UCSD-AML1 (cell line): ENCODE results near the gene UIMC1.
A peak's percentile ranks its signal among the peaks of the same experiment; 100 is the strongest.

Experiments used
- DNase-seq: peaks from one replicate; lab custom pipeline; 2025; ENCODE audit not compliant: unreplicated experiment; lab: John Stamatoyannopoulos, UW

Gene UIMC1

DNA sequence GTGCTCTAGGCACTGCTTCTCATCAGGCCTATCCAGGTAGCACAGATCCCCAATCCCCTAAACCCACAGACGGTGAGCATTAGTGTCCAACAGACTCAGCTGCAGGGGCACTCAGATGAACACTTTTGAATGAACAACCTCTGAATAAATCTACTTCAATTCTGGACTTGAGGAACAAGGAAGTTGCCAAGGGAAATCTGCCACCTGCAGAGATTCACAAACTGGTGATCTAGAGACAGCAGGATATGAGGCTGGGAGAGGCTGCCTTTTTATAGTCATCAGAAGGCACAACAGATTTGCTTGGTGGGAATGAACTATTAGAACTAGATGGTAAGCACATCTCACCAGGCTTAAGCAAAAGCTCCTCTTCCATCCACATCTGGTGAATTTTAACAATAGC lies 100.5 kb downstream of the UIMC1 start:
- DNase-seq: no peak

DNA sequence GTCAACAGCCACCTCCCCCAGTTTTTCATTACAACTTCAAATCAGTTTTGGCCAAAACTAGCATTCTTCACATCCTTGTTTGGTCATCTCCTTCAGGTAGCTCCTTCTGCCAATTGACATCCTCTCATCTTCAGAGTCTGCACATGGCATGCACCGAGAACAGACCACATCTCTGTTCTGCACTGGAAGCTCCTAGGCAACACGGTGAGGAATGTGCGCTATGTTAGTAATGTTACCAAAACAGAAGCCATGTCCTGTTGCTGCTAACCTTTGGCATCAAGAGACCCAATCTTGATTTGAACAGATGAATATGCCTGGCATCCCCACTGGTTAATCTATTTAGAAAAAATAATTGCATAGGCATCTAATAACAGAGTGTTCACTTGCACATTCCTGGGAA lies 102.3 kb downstream of the UIMC1 start:
- DNase-seq: no peak

DNA sequence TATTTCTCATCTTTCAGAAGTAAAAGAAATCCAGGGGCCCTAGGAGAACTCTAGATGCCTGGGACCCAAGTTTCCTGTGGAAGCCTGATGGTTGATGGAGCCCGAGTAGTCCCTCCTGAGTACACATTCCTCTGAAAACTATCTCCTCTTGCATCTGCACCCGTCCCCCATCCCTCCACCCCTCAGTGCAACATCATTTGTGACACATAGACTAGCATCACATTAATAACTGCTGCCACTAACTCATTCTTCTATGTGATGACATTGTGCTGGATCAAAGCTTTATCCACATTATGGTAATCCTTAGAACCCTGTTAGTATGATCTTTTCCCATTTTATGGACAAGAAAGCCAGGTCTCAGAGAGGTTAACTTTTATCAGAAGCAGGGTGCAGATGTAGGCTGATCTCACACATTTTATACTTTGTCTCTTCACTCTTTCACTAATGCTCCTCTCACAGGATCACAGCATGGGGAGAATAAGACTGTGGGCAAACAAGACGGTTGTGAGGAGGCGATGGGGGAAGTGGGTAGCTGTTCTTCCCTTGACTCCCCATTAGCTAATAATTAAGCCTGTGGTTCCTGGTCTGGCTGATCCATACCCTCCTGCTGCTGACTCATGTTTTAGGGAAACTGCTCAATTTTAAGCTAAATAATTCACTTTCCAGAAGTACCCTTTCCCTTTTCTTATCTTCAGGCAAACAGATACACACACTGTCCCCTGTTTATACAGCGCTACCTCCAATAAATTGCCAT lies 103.5 kb downstream of the UIMC1 start:
- DNase-seq: no peak

DNA sequence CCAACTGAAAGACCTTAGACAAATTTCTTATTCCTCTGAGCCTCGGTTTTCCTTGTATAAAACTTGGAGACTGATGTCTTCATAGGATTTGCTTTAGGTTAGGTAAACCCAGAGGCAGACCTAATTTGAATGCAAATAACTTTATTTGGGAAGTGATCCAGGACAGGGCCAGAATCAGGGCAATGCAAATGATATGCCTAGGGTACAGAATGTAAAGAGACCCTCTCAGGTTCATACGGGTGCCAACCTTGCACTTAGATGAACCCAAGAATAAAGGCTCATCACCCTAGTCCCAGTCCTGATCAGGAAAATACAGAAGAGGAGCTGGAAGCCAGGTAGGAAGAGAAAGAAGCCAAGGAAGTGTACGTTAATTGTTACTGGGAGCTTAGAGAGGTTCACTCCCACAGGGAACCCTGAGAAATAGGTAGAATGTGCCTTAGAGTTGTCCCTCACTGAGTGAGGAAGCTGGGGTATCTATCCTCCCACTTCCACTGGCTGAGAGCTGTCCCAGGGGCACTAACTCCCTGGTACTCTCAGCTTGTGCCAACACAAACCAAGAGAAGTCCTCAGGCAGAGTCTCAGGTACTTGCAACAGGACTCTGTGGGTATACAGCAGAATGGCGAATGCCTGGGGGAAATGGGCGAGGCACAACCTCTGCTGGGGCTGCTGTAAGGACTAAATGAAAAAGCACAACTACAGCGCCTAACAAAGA lies 104.3 kb downstream of the UIMC1 start:
- DNase-seq: no peak

DNA sequence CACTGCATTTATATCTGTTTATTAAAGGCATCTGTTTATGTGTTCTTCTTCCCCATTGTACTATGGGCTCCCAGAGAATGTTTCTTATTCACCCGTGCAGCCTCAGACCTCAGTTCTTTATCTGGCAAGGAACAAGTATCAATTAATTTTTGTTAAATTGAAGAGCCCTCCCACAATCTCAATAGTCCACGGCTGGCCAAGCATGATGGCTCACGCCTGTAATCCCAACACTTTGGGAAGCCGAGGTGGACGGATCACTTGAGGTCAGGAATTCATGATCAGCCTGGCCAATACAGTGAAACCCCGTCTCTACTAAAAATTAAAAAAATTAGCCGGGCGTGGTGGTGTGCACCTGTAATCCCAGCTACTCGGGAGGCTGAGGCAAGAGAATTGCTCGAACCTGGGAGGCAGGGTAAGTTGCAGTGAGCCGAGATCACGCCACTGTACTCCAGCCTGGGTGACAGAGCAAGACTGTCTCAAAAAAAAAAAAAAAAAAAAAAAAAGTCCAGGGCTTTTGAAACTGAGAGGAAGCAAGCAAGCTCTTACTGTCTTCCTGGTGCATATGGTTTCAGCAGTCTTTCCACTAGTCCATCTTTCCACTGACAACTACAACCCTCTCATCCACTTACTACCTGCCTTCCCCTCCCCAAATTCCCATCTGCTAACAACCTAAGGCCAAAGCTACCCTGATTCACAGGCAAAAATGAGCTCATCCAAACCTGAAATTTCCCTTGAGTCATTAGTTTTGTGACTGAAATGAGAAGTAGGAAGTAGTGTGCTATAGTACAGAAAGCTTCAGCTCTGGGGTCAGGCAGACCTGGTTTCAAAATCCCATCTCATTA lies 105.1 kb downstream of the UIMC1 start:
- no peak for DNase-seq

DNA sequence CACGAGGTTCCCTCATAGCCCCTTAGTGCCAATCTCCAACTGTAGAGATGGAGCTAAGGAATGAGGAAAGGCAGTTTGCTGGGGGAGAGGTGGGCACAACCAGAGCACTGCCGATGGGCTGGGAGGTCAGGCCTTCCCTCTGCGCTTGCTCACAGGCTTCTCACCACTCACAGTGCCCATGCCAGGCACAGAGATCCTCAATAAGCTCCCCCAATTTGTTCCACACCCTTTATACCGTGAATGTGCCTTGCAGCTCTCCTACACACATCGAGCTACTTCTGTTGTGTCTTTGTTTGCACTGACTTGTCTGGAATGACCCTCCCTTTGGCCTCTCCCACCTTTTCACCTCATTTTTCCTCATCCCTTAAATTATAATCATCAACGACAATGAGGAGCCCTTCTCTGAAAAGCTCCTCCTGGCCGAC lies 105.8 kb downstream of the UIMC1 start:
- no peak for DNase-seq

DNA sequence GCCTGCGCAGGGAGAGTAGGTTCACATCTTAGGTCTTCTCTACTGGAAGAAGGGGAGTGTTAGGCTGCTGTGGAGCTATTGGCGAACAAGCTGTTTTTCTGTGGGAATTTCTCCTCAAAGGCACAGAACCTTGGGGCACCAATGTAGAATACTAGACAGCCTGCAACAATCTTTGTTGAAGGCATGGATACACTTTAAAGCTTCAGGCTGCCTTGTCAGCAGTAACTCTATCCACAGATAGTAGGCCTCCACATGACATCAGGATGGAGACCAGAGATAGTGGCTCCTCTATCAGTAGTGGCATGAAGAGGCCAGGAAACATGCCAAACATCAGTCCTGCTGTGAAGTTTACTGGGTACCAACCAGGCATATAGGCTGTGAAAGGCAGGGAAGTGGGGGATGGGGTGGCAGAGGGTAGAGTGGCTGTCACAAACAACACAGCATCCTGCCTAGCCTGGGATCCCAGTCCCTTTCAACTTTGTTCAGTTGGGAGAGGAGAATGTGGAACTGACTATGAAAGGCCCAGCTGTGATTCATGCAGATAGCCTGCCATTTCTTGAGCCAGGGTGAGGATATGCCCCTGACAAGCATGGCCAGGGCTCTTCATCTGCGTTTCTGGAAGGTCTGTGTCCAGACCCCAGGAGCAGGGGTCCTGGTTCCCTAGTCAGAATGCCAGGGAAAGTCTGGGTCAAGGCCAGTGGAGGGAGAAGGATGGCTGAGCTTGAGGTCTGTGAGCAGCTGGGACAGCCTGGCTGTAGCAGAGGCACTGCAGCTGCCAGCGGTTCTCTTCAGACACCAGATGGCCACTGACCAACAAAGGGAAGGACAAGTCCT lies 106.4 kb downstream of the UIMC1 start:
- no peak for DNase-seq

DNA sequence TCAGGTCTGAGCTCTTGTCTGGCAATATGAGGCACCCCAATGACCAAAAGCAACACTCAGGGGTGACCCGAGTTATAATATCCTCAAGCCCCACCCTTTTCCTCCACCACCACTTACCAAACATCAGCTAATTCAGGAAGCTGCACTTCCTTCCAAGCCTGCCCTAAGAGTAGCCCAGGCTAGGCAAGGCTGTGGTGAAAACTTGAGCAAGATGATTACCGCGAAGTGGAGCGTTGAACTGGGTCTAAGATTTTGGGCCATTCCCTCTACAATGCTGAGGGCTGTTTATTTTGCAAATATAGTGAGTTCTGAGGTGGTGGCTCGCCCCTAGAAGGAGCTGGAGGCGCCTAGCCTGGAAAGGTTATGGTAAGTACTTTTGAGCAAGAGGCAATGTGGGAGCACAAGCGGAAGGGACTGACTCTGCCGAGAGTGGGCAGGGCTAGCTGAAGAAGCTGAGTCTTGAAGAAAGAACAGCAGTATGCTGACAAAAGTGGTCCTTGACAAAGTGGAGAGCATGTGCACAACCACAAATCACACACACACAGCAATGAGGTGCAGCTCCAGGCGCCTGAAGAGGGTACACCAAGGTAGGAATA lies 107.2 kb downstream of the UIMC1 start, which contains the start of gene HK3:
Gene HK3 (minus strand): TSS at position 51 of the 596 bp plus-strand sequence. CDS start 3,187 bp downstream, outside the sequence.
- peak; percentile 49 for DNase-seq

DNA sequence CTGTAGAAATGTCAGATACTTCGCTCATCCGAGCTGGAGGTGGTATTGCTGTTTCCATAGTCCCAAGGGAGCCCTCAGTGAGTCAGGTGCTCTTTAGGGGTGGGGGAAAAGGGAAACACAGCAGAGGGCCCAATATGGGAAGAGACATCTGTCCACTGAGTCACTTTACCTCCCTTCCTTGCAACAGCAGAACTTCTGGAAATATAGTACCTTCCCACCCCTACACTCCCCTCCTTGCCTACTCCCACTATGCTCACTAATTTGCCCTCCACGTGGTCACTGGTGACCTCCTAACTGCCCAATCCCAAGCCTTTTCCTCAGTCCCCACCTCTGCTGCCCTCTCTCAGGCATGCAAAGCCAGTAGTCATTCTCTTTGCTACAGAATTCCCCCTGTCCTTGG lies 109.3 kb downstream of the UIMC1 start:
- no peak for DNase-seq

DNA sequence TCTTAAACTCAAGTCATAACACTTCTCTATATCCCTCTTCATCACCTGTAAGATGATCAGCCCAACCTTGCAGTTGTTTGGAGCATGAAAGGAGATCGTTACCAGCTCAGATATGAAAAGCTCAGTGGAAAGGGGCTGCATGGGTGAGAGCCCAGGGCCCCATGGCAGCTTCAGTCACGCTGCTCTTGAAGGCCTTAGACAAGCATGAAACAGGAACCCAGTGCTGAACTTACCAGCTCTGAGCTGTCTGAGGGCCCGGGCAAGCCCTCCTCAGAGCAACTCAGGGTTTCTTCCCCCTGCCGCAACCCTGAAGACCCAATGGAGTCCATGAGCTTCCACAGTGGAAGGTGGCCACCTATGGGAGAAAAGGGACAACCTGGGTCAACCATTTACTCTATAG lies 110.7 kb downstream of the UIMC1 start:
- DNase-seq: no peak

DNA sequence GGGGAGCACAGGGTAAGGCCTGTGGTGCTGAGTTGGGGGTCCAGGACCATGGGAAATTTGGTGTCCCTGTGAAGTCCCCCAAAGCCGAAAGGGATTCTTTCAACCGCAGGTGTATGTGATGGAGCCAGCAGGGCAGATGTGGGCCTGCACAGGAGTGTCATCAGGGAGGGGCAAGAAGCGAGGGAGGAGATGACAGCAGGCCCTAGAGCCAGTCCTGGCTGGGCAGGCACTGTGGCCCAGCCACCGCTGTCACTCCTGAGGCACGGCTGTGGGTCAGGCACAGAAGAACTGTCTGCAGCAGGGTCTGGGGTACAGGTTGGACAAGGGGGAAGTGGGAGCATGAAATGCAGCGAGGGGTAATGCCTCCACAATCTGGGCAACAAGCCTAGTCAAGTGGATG lies 112.3 kb downstream of the UIMC1 start:
- no peak for DNase-seq

DNA sequence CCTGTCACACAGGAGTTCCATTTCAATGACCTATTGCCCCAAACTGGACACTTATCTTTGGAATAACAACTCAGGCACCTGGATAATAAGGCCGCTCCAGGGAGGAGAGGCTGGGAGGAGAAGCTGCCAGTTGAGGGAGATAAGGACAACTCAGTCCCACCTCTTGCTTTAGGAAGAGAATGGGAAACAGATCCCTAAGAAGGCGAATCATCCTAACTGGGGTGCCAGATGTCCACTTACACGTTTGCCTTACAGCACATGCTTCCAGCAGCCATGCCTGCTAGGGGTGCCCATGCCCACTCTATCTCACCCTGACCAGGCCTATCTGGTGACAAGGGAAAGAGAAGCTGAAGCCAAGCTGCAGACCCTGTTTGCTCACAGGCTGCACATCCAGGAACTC lies 113.9 kb downstream of the UIMC1 start:
- no peak for DNase-seq

DNA sequence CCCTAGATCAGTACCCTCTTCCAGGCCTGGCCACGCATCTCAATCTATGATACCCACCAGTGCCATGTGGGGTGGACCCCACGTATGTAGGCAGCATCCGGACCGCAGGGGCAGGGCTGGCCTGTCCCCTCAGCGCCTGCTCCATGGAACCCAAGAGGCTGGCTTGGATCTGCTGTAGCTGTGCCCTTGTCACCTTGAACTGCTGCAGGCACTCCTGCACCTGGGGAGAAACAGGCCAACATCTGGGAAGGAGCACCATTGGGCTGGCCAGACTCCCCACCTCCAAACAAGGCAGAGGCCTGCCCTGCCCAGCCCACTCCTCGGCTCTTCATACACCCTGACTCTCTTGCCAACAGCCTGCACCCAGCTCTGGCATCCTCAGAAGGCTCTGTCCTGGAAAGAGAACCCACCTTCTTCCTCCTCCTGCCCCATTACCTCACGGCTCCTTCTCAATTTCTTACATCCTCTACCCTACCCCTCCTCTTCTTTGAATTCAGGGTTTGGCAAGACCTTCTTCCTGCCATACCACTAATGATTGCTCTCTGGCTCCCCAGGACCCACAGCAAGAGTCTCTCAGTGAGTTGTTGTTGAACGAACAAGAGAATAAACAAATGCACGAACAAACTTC lies 115.1 kb downstream of the UIMC1 start:
- no peak for DNase-seq

DNA sequence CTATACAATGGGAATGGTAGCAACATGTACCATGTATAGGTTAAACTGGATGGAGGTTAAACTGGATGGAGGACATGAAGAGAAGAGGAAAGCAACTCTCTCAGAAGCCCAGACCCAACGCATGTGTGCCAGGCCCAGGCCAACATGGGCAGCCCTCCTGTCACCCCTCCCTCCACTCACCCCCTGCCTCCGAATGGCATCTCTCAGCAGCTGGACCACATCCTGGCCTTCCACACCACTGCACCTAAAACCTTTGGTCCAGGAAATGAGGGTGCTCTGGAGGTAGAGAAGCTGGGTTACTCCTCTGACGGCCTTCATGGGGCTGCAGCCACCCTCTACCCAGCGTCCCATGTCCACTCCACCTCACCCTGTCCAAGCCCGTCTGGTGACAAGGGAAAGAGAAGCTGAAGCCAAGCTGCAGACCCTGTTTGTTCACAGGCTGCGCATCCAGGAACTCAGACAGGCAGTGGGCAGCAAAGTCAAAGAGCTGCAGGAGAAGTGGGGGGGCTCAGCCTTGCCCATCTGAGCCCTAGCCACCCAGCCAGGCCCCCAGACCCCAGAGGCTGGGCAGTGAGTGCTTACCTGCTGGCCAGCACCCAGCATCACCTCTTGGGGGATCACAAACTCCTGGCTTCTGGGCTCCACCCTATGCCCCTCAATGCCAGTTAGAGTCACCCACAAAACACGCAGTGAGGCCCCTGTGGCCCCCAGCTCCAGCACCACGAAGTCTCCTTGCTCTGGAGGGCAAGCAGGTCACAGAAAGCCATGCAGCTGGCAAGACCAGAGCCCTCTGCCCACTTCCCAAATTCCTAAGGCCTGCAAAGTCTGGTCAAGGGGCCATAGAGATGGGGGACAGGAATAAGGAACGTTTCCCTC lies 115.9 kb downstream of the UIMC1 start:
- no peak for DNase-seq

DNA sequence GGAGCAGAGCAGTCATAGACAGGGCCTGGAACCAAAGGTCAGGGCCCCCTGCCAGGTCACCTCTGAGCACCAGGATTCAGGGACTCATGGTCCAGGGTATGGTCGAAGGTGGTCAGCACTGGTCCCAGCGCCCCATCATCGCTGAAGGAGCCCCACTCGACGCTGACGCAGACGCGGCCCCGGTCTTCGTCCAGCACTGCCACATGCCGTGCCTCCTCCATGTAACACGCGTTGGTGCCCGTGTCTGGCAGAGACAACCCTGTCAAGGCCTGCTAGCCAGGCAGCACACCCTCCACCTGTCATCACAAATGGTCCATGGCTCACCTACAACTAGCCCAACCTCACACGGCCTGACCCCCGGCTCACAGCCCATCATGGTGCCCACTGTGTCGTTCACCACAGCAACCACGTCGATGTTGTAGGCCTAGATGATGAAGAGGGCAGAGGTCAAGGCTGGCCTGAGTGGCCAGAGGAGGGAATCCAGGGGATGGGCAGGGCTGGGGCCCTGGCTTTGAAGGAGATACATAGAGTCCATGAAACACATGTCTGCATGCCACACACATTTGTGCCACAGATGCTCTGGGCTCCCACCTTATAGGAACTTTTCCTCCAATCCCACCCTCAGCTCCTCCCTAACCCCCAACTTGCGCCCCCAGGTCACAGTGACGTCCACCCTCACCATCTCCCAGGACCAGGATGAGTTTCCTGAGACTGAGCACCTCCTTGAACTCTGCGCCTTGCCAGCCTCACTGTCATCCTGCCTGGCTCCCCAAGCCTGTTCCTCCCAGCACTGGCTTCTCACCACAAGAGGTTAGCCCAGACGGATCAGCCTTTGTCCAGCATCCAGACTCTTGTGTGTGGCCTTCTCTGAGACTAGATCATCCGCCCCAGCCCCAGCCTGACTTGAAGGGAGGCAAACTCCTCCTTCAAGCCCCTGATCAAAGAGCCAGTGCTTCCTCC lies 117.0 kb downstream of the UIMC1 start:
- no peak for DNase-seq

DNA sequence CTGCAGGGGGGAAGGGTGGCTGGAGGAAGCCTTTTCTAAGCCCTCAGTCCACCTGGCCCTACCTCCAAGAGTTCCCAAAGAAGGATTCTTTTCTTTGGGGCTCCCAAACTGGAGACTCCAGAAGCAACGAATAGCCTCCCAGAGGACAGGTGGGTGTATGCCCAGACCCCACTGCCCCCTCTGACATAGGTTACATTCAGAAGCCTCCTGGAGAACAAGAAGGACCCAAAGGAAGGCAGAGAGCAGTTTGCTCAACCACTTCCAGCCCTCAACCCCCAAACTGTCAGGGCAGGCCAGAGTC lies 117.8 kb downstream of the UIMC1 start:
- DNase-seq: no peak

DNA sequence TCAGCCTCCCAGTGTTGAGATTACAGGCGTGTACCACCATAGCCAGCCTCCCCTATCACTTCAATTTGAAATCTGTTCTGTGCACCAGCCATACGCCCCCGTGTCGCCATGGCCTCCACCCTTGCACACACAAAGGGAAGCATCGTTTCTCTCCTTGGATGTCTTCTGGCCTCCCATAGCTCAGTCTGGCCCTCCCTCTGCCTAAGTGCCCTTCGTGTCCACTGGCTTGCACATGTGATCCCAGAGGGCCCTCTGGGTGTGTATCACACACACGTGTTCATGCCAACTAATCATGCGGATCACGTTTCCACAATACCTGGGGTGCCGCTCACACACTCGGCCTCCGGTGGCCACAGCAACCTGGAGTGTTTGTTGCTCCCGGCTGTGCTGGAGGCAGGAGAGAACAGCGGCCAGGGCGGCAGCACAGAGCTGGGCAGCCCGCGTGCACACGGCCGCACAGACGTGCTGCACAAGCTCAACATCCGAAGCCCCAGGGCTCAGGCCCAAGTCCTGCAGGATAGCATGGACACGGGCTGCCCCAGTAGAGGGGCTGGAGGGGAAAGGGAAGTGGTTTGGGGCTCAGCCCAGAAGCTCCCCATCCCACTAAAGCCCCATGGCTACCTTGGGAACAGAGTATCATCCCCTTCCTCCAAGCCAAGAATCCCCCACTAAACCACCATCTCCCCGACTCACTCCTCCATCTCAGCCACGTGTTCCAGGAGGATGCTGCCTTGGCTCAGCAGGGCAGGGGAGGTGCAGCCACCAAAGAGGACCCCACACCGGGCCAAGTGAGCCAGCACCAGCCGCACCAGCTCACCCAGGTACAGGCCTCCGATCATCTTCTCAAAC lies 118.3 kb downstream of the UIMC1 start:
- DNase-seq: no peak
